H9 (cell line): ENCODE data around the gene PDXDC1. TPM values are rescaled to one million over a fixed set of nuclear protein-coding genes. Genes with fewer than 3 reads are reported as not detected.
"Not testable (repeated sequence)": the region's sequence is repeated elsewhere in the genome, so short reads cannot be mapped to it uniquely, and the experiment has no call there.

Source experiments
- DNase-seq: peaks from one replicate; pipeline ENCODE4 v3.0.0-alpha.2; 2017
- H2AFZ ChIP-seq: one replicate; pipeline ENCODE4 v1.6.1; 2013; ENCODE audit warnings: mild to moderate bottlenecking, low read length, control low read depth, moderate library complexity
- H2AK5ac ChIP-seq: 2 replicates; pipeline ENCODE4 v1.6.1; 2013; ENCODE audit warnings: low read length, control low read depth, mixed read lengths; ENCODE audit not compliant: insufficient read length
- H2BK120ac ChIP-seq: one replicate; pipeline ENCODE4 v1.6.1; 2013; ENCODE audit warnings: low read depth, mild to moderate bottlenecking, low read length, control low read depth, inconsistent platforms; ENCODE audit not compliant: poor library complexity, severe bottlenecking
- H2BK12ac ChIP-seq: 2 replicates; pipeline ENCODE4 v1.6.1; 2013; ENCODE audit warnings: low read length, control low read depth, mixed read lengths, low read depth; ENCODE audit not compliant: insufficient read length
- H2BK15ac ChIP-seq: 2 replicates; pipeline ENCODE4 v1.6.1; 2013; ENCODE audit warnings: low read depth, low read length, control low read depth
- H2BK20ac ChIP-seq: one replicate; pipeline ENCODE4 v1.6.1; 2013; ENCODE audit warnings: low read depth, mild to moderate bottlenecking, low read length, control low read depth, inconsistent platforms; ENCODE audit not compliant: poor library complexity, severe bottlenecking
- H2BK5ac ChIP-seq: 2 replicates; pipeline ENCODE4 v1.6.1; 2013; ENCODE audit warnings: low read length, control low read depth, mixed read lengths; ENCODE audit not compliant: insufficient read length
- H3K14ac ChIP-seq: 2 replicates; pipeline ENCODE4 v1.6.1; 2013; ENCODE audit warnings: low read length, control low read depth; ENCODE audit not compliant: insufficient read depth
- H3K18ac ChIP-seq: 2 replicates; pipeline ENCODE4 v1.6.1; 2013; ENCODE audit warnings: low read depth, mild to moderate bottlenecking, mixed read lengths, low read length, control low read depth; ENCODE audit not compliant: insufficient read length
- H3K23ac ChIP-seq: 2 replicates; pipeline ENCODE4 v1.6.1; 2013; ENCODE audit warnings: low read length, control low read depth, mixed read lengths, low read depth; ENCODE audit not compliant: insufficient read length
- H3K23me2 ChIP-seq: 2 replicates; pipeline ENCODE4 v1.6.1; 2013; ENCODE audit warnings: low read depth, mild to moderate bottlenecking, mixed read lengths, low read length, control low read depth; ENCODE audit not compliant: insufficient read length, poor library complexity, severe bottlenecking
- H3K27ac ChIP-seq: 2 replicates; pipeline ENCODE4 v1.5.1; 2013; ENCODE audit warnings: low read length, control low read depth, mixed read lengths, low read depth; ENCODE audit not compliant: insufficient read length
- H3K27me3 ChIP-seq: 2 replicates; pipeline ENCODE4 v1.6.1; 2013; ENCODE audit warnings: low read length, control low read depth, inconsistent platforms; ENCODE audit not compliant: insufficient read depth
- H3K4ac ChIP-seq: 2 replicates; pipeline ENCODE4 v1.6.1; 2013; ENCODE audit warnings: low read depth, mild to moderate bottlenecking, control low read depth, inconsistent platforms, low read length, moderate library complexity
- H3K4me1 ChIP-seq: 2 replicates; pipeline ENCODE4 v1.6.1; 2013; ENCODE audit warnings: low read length, control low read depth, inconsistent platforms; ENCODE audit not compliant: insufficient read depth
- H3K4me2 ChIP-seq: 2 replicates; pipeline ENCODE4 v1.6.1; 2013; ENCODE audit warnings: low read length, control low read depth, mixed read lengths; ENCODE audit not compliant: insufficient read length, insufficient read depth
- H3K56ac ChIP-seq: 2 replicates; pipeline ENCODE4 v1.6.1; 2013; ENCODE audit warnings: low read depth, mild to moderate bottlenecking, mixed read lengths, low read length, control low read depth; ENCODE audit not compliant: insufficient read length
- H3K79me1 ChIP-seq: 2 replicates; pipeline ENCODE4 v1.6.1; 2013; ENCODE audit warnings: low read depth, mild to moderate bottlenecking, moderate library complexity, low read length, control low read depth, inconsistent platforms; ENCODE audit not compliant: insufficient read depth, poor library complexity, severe bottlenecking
- H3K79me2 ChIP-seq: 2 replicates; pipeline ENCODE4 v1.6.1; 2013; ENCODE audit warnings: low read length, control low read depth, inconsistent platforms; ENCODE audit not compliant: insufficient read depth
- H3K9ac ChIP-seq: 2 replicates; pipeline ENCODE4 v1.6.1; 2013; ENCODE audit warnings: low read length, control low read depth, mixed read lengths; ENCODE audit not compliant: insufficient read length; ENCODE audit errors: extremely low read depth
- H3K9me3 ChIP-seq: one replicate; pipeline ENCODE4 v1.6.1; 2013; ENCODE audit warnings: low read depth, low read length, inconsistent platforms; ENCODE audit not compliant: control insufficient read depth
- H3T11ph ChIP-seq: one replicate; pipeline ENCODE4 v1.6.1; 2013; ENCODE audit warnings: mild to moderate bottlenecking, low read length, control low read depth, inconsistent platforms
- H4K20me1 ChIP-seq: one replicate; pipeline ENCODE4 v1.6.1; 2013; ENCODE audit not compliant: control insufficient read depth, insufficient read length, insufficient read depth
- H4K5ac ChIP-seq: 2 replicates; pipeline ENCODE4 v1.6.1; 2013; ENCODE audit warnings: low read depth, mild to moderate bottlenecking, mixed read lengths, low read length, control low read depth; ENCODE audit not compliant: insufficient read length
- H4K8ac ChIP-seq: replicated peaks from 2 replicates; pipeline ENCODE4 v1.6.1; 2013; ENCODE audit warnings: low read length, control low read depth, mixed read lengths, low read depth; ENCODE audit not compliant: insufficient read length
- H4K91ac ChIP-seq: 2 replicates; pipeline ENCODE4 v1.6.1; 2013; ENCODE audit warnings: low read depth, mild to moderate bottlenecking, moderate library complexity, mixed read lengths, low read length, control low read depth; ENCODE audit not compliant: insufficient read length
- H3K27ac Mint-ChIP-seq, 3 experiments: 2 replicates in 2 of 3; 3 replicates in 1 of 3; pipeline ENCODE4 v1.8.0; 2020 to 2021; ENCODE audit warnings: mixed read lengths in 3 of 3, mild to moderate bottlenecking in 1 of 3, moderate library complexity in 1 of 3
- H3K27me3 Mint-ChIP-seq: 2 replicates; pipeline ENCODE4 v1.8.0; 2021; ENCODE audit warnings: low read depth, mild to moderate bottlenecking, moderate library complexity, mixed read lengths
- H3K36me3 Mint-ChIP-seq, 3 experiments: 2 replicates in 2 of 3; 3 replicates in 1 of 3; pipeline ENCODE4 v1.8.0; 2020 to 2021; ENCODE audit warnings: low read depth in 3 of 3, mixed read lengths in 3 of 3; ENCODE audit not compliant: insufficient read depth in 1 of 3
- H3K4me1 Mint-ChIP-seq, 2 experiments: 2 replicates each; pipeline ENCODE4 v1.8.0; 2020; ENCODE audit warnings: mixed read lengths in 2 of 2
- H3K4me3 Mint-ChIP-seq, 2 experiments: 2 replicates in 1 of 2; 3 replicates in 1 of 2; pipeline ENCODE4 v1.8.0; 2020 to 2021; ENCODE audit warnings: mild to moderate bottlenecking in 2 of 2, mixed read lengths in 2 of 2, moderate library complexity in 1 of 2
- H3K9me3 Mint-ChIP-seq, 2 experiments: 2 replicates in 1 of 2; 3 replicates in 1 of 2; pipeline ENCODE4 v1.8.0; 2020; ENCODE audit warnings: mild to moderate bottlenecking in 2 of 2, mixed read lengths in 2 of 2, moderate library complexity in 1 of 2
- WGBS: extraction: QIAGEN DNeasy Blood & Tissue Kit; methylation state at CpG from one replicate; pipeline ENCODE4 v1.1.7; 2013; ENCODE audit warnings: missing lambda C conversion rate, low lambda C conversion rate, mixed read lengths; ENCODE audit not compliant: insufficient read length; ENCODE audit errors: extremely low coverage; 5-methylcytosine and 5-hydroxymethylcytosine counted together
- total RNA-seq: library from RNA; stranded (reverse); gene quantifications from 2 replicates; pipeline ENCODE4 v1.2.1, GENCODE V29; 2021

PDXDC1 gene
- total RNA-seq, 1 experiment from 2014 or later: 112 TPM

- not testable (repeated sequence) for H3K36me3 Mint-ChIP-seq, H3K18ac ChIP-seq, H4K5ac ChIP-seq, H3K27me3 ChIP-seq, H2BK120ac ChIP-seq, H3K14ac ChIP-seq, H3K27ac ChIP-seq, H3K79me1 ChIP-seq, H3K23me2 ChIP-seq, H3K4me1 ChIP-seq, H4K91ac ChIP-seq, H3K27me3 Mint-ChIP-seq, DNase-seq, H3K23ac ChIP-seq, H2BK5ac ChIP-seq, H3K79me2 ChIP-seq, H3K9me3 ChIP-seq, H3K9me3 Mint-ChIP-seq, H3K56ac ChIP-seq, H3K4ac ChIP-seq, H2BK12ac ChIP-seq, H2AK5ac ChIP-seq, H2BK20ac ChIP-seq, H3T11ph ChIP-seq, H4K20me1 ChIP-seq, H4K8ac ChIP-seq, H2BK15ac ChIP-seq
- Mint-ChIP-seq H3K4me1 (peaks cover 18 to 21% of the 10 kb centered on the region in 2 experiments), H3K27ac (peak overlapping the region; percentile 87 to 92 (median 89); a peak in 6 of 7 replicates), H3K4me3 (peak overlapping the region; percentile 88 to 93)
- peak overlapping the region; percentile 27 for H2AFZ ChIP-seq
- no CpG with 5 or more reads among the region's 7 CpGs for WGBS
- peak overlapping the region; percentile 89 for H3K4me2 ChIP-seq
- peak overlapping the region; percentile 39 for H3K9ac ChIP-seq
Observed at GRCh38 chr16:14974331-14974655, 533 bp upstream of the PDXDC1 start.

GRCh38 chr16:14975418-14976194, 780 bp downstream of the PDXDC1 start:
- H3K27ac ChIP-seq, H4K5ac ChIP-seq, H2BK20ac ChIP-seq, H2AK5ac ChIP-seq, H4K91ac ChIP-seq, H3K79me1 ChIP-seq, H2BK120ac ChIP-seq, H3K9me3 Mint-ChIP-seq, H3K23me2 ChIP-seq, H4K20me1 ChIP-seq, H3K18ac ChIP-seq, H2BK5ac ChIP-seq, H3K79me2 ChIP-seq, H2AFZ ChIP-seq, H3K27me3 ChIP-seq, H3K4ac ChIP-seq, DNase-seq, H3K9me3 ChIP-seq, H3K27me3 Mint-ChIP-seq, H3K36me3 Mint-ChIP-seq, H3T11ph ChIP-seq, H4K8ac ChIP-seq, H2BK15ac ChIP-seq, H3K56ac ChIP-seq, H3K4me1 ChIP-seq, H2BK12ac ChIP-seq, H3K23ac ChIP-seq: not testable (repeated sequence)
- H3K14ac ChIP-seq: peak overlapping the region; percentile 32; the same call in 1 of the 2 replicates
- Mint-ChIP-seq H3K4me3 (peak overlapping the region; percentile 88 to 93), H3K27ac (0 out of 7 replicates have a peak overlapping the region, but pooled peaks of 1 of the 3 experiments have one; percentile 31), H3K4me1 (peaks cover 21 to 23% of the 10 kb centered on the region in 2 experiments)
- H3K4me2 ChIP-seq: peak overlapping the region; percentile 85
- WGBS: no CpG with 5 or more reads among the region's 47 CpGs
- peak overlapping the region; percentile 86 for H3K9ac ChIP-seq
